Activated CD4-positive, CD25-positive, alpha-beta regulatory T cell treated with anti-CD3 and anti-CD28 coated beads, Interleukin-2, amount 50 U/mL, for 16 hours (primary cell): Measurements from ENCODE around the gene BRINP1.

ENCODE experiments used
- DNase-seq: peaks from one replicate; pipeline ENCODE4 v3.0.0-alpha.2; 2020; ENCODE audit warnings: low read depth, low spot score

The BRINP1 gene

DNA sequence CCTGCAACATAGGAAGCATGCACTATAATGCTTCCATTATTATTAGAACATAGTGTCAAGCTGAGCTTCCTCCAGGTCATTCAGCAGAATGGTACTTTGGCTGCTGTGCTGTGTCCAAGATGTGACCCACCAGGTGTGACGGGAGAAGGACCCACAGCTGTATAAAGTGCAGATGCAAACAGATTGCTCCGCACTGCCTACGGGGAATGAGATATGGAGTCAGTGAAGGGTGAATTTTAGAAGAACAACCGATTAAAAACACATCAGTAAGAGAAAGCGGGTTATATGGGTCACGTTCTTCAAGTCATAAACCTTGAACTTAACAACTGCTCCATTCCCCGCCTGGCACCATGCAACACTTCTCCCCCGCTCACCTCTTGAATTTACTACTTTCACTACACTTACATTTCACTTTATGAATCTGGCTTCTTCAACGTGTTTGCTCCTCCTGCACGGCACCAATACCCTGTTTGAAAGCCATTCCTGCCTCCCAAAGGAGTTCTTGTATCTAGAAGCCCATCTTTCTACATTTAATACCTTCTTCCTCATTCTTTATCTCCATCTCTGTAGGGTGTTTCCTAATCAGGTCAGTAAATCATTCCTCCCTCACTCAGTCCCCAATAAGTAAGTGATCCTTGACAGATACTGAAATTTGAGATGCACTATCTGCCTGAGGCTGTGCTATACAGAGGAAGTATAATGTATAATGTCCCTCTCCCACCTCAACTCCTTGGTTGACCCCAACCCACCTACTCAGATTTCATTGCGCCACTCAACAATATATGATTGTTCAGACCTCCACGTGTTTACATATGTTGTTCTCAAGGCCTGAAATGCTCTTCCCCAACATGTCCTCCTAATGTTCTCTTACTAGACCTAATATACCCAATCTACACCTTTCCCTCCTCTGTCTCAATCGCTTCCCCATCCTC, 25.9 kb downstream of the BRINP1 start:
- no peak for DNase-seq

DNA sequence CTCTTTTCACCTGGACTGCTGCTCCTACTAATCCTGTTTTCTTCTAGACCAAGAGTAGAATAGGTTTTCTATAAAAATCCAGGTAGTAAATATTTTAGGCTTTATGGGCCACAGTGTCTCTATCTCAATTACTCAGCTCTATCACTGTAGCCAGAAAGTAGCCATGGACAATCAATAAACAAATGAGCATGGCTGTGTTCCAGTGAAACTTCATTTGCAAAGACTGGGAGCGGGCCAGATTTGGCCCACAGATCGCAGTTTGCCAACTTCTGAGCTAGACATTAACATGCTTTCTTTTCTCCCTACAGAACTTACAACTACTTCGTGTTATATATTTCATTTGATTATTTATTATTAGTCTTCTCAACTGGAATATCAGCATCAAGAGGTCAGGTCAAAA, 30.2 kb downstream of the BRINP1 start:
- no peak for DNase-seq

DNA sequence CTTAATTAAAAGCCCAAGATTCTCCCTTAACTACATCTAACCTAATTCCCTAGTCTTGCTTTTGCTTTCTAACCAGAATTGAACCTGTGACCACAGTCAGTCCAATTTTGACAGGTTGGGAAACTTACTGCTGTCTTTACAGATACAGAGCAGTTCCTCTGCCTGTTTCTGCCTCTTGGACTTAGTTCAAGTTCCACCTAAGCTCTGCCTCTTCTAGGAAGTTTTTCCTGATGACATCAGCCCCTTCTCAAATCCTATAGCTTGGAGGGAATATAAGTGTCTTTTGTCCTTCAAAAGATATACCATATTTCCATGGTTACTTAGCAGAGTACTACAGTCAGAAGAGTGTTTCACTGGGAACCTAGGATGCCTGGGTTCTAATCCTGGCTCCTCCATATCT, 31.7 kb downstream of the BRINP1 start:
- DNase-seq: no peak

DNA sequence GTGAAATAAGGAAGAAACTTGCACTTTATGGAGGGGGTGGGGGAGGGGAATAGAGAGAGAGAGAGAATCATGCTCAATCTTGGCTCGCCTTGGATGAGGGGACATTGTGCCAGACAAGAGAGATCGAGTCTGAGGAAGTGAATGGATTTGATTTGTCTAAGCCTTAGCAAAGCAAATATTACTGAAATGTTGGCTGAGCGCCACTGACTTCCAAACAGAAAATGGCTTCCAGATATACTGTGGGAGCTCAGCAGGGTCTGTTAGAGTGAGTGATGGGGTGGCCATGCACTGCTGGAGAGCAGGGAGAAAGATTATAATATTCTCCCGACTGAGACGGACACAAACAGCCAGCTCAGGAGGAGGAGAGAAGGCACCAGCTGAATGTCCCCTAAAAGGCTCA, 34.5 kb downstream of the BRINP1 start:
- no peak for DNase-seq

DNA sequence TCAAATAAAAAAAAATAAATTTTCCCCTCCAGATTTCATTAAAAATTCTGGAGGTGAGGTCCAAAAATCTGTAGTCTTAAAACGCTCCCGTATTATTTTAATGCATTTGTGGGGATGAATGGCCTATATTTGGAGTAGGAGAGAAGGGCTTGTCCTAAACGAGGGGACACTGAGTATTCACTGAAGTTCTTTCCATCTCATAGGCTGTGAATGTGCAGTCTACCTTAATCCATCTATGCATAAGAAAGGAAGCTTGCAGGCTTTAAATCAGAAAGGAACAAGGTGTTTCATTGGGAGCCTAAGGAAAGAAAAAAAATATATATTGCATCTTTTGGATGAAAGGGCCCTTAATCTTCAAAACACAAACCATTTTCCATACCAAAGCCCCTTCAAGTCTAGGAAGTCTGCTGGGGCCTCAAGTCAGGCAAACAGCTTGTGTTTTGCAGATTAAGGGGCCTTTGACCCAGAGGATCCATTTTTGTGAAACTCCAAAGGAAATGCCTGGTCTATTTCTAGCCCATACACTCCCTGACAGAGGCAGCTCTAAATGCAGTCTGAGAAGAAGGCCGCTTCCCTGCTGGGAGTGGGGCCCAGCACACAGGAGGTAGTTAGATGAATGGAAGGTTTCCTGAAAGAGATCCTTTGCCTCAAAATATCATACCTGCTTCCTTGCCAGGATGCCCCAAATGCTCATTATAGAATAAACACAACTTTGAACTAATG, 35.6 kb downstream of the BRINP1 start:
- no peak for DNase-seq

DNA sequence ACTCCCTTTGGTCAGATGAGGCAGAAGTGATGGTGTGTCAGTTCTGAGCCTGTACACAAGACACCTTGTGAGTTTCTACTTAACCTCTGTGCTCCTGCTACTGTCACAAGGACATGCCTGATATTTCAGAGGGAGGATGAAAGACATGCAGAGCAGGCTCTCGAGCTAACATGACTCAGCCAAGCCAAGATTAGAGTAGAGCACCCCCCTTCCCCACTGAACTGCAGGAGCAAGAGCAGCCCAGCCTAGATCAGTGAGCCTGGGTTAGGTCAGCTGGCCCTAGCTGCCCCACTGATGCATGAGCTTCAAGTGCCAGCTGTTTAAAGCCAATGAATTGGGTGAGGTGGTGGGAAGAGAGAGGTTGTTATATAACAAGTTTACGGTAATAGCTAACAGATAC, 36.7 kb downstream of the BRINP1 start:
- no peak for DNase-seq

DNA sequence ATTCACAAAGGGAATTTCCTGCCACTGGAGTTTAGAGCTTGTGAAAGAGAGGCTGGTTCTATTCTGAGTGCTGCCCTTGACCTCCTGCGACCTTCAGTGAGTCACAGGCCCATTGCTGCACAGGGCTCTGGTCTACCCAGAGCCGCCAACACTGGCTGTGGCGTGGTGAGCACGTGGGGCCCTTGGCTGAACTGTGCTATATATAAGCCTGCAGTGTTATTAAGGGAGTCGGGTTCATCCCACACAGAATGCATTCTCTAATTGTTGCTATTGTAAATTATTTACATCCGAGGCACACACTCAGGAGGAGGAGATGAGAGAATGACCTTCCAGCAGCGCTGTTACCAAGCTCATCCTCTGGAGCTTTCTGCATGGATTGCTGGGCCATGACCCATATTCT, 47.1 kb downstream of the BRINP1 start:
- no peak for DNase-seq

DNA sequence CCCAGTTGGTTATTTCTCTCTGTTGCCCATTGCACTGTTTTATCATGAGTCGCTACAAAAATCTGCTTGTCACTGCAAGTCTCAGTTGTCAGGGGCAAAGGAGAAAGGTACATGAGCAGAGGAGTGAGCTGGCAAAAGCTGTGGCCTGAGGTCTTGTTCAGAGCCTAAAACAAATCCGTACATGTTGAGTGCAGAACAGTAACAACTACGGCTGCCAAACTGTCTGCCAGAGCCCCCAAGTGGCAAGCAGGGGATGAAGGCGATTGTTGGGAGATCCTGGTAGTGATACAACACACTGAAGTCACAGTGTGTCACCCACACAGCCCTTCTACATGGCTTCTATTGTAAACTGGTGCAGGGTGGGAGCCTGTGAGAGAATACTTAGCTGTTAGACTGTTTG, 50.9 kb downstream of the BRINP1 start:
- DNase-seq: no peak

DNA sequence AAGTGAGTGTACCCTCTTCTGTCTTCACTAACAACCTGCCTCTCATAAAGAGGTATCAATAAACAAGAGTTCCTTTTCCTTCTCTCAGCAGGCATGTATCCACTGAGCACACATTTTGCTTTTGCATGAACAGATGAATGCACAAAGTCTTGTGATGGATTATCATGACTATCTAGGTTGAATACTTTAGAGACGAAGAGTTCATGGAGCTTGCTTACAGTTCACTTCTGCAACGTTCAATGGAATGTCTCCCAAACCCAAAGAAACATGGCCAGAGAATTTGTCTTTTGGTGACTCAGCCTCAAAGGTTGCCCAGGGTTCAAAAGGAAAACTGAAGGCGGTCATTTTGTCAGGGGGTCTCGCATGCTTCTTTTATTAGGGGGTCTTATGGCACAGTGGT, 55.4 kb downstream of the BRINP1 start:
- DNase-seq: no peak

DNA sequence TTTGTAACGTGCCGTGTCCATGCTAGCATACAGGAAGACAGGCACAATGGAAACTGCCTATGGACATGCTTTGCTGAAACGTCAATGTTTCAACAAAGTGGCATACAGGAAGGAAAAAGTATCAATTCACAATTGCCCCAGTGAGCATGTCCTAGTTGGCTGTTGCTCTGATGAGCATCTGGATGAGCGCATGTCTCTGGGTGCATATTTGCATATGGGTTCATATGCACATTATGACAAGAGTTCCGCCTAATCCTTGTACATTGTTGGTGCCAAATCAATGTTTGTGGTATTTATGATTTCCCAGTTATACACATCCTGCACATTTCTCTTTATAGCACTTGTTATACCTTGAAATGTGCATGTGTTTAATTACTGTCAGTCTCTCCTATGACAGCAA, 58.5 kb downstream of the BRINP1 start:
- no peak for DNase-seq

DNA sequence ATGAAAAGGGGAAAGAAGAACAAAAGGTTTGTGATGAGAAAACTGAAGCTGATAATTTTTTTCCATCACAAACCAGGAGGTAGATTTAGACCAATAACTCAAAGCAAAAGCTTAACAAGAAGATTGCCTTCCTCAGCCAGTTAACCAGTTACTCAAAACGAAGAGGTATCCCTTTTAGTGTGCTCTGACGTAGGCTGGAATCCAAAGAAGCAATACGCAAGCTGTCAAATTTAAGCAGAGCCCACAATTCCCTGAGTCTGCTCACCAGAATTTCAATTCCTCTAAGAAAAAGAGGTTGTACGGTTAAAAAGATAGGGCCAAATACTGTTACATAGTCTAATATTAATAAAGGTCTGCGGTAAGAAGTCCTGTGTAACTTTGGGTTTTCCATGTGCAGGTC, 61.8 kb downstream of the BRINP1 start:
- no peak for DNase-seq

DNA sequence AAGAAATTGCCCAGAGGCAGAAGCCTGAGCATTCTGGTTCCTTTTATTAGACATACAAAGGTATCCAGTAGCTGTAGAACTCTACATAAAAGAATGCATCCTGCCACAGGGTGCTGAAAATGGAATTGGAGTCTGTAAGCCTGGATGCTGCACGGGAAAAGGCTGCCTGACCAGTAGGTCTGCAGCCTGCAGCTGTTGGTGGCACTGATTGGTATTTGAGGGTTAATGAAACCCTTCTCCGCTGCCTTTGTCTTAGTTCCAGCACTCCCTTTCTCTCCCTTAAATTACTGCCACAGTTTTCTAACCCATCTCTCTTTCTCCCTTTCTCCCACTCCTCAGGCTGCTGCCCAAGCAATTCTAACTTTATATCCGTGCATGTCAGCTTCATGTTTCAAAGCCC, 64.7 kb downstream of the BRINP1 start:
- DNase-seq: no peak

DNA sequence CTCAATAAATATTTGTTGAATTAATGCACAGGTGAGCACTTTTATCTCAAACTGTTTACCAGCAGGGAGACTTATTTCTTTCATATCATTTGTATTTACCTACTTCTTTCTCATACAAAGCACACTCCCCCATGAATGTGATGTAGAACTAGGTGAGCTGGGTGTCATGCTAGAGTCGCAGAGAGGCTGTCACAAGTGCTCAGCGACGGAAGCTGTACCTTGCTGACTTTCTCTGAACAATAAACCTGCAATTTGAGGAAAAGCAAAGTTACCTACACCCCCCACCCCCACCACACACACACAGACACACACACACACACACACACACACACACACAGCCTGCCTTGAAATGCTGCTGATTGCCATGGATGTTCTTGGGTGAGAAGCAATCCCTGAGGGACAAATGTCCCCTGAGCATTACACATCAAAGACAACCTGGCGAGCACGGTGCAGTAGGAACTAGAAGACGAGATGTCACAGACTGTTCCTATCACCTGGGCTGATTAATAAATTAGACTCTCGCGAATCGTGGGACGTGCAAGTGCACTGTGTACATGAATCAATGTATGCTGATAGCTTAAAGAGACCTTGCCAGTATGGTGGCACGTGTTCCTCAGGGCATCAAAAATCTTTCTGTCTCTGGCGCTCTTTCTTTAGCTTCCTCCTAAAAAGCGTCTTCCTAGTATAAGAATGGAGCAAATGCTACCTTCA, 66.1 kb downstream of the BRINP1 start:
- DNase-seq: no peak

DNA sequence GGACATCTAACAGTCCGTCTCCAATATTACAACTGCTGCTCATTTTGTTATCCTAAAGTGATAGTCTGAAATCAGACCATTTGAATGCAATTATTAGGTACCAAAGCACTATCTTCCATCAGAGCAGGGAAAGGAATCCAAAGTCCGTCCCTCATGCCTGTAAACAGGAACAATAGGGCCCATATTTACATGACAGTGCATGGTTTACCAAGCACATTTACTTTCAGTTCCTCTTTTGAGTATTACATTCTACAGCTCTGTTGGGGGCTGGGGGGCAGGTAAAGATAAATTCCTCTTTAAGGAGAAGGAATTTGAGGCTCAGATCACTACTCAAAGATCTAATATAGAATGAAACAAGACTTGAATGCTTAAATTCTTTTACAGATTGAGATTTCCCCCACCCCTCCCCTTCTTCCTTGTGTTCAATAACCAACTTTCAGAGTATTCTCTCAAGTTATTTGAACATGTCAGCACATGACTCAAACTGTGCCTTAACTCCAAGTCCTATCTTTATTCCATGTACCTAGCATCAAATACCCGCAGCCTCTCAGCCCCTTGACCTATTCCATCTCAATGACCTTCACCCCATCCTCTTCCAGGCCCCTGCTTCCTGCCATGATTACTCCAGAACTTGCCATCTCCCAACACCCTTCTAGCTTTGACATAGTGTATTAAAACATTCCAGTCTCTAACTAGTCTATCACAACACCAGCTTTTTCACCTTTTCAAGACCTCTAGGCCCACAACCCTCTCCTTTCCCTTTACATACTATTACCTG, 71.0 kb downstream of the BRINP1 start:
- DNase-seq: no peak

DNA sequence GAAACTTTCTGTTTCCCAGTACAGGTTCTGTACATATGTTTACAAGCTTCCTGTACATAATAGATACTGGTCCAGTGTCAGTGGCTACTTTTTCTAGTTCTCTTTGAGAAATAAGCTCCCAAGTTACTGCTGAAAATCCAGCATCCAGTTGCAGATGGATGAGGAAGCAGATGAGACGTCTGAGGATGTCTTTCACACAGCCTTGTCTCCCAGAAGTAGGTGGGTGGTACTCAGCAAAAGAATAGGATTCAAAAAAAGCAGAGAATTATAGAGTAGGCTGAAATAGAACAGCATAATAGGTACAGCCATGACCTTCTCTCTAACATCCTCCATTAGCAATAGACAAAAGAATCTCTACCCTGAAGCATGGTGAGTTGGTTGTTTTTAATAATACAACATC, 77.7 kb downstream of the BRINP1 start:
- DNase-seq: no peak

DNA sequence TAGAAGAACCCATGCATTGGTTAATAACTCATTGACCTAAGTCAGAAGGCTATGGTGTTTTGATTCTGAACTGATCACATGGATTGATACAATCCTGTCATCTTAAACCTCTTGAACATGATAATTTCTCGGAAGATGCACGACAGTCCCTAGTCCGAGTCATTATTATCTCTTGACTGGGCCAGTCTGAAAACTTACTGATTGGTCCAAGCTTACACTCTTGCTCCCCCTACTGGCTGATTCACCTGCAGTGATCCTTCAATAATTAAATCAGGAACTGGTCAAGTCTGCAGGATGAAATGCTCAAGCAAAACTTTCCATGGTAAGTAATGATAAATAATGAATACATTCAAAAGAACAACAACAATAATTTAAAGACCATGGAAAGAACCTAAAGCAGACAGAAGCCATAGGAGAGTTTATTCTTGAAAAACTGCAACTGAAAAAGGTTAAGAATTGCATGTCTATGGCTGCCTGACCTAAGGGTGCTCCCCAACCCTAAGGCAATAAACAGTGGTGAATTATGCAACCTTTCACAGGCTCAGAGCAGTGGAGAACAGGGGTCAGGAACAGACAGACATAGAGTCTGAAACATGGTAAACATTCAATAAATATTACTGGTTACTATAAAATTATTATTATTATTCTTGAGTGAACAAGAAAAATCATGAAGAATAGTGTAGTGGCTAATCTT, 79.3 kb downstream of the BRINP1 start:
- DNase-seq: no peak

DNA sequence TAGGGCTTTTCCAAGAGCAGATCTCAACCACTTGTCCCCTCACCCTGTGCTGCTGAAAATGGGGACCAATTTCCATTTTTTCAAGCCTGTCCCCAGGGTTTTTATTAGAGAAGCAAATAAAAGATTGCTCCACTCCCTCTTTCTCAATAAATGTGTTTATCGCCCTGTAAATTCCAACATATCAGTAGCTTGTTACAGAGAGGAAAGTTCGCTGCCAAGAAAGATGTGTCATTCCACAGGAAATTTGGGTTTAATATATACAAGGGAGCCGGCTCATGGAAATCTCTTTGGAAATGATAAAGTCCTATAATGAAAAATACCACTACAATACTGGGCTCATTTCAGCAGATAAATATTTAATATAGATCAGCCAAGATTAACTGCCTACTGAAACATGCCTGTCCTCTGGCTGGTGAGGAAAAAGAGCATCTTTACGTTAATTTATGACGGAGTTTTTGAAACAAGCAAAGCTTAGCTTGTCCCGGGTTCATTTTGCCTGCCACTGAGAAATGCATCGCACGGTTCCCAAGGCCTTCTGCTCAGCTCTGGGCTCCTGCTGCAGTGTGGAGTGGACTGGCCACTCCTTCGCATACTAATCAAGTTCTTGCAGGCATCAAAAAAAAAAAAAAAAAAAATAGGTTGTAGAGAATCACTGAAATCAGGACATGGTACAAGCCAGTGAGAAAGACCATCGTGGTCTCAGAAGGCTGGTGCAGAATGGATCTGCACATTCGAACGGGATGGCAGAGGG, 84.5 kb downstream of the BRINP1 start:
- no peak for DNase-seq

DNA sequence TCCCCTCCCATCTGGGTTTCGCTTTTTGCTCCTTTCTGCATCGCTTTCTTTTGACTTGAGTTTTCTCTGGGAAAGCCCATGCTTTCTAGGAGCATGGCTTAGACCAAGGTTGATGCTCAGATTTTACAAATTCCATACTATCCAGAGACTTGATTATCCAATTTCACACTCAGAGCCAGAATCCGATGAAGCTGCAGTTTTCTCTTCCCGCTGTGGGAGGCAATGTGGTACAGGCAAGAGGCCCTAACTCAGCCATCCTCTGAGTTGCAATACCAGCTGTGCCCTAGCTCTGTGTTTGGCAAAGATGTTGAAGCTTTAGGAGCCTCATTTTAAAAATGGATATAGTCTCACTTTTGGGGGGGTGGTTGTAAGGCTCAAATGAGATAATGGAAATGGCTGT, 85.1 kb downstream of the BRINP1 start:
- no peak for DNase-seq

DNA sequence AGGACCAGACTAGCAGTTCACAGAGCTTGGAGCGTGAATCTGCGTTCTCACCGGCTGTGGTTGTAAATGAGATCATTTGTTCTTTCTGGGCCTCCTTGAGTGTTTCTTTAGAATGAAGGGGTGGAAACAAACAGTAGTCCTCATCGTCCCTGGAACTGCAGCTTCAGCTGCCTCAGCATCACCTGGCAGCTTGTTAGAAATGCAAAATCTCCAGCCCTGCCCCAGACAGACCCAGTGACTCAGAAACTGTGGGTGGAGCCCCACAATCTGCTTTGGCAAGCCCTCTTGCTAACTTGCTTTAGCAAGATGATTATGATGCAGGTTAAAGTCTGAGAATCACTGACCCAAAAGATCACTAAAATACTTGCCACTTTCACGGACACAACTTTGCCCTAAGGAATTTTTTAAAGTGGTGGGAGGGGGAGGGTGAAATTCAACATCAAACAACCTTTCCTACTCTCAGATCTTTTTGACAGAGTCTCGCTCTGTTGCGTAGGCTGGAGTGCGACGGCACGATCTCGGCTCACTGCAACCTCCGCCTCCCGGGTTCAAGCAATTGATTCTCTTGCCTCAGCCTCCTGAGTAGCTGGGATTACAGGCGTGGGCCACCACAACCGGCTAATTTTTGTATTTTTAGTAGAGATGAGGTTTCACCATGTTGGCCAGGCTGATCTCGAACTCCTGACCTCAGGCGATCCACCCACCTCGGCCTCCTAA, 86.0 kb downstream of the BRINP1 start:
- no peak for DNase-seq
